OCI-LY7 (cell line): ENCODE measurements around the gene LSR.

Experiments
- CTCF ChIP-seq: fragments of 200-600 bp; sonication (generic); conservative IDR thresholded peaks from 2 replicates; pipeline ENCODE4 v1.5.1; 2014; ENCODE audit warnings: mild to moderate bottlenecking, antibody characterized with exemption, low read length, moderate library complexity, mixed read lengths
- EZH2phosphoT487 ChIP-seq: fragments of 200-600 bp; sonication (generic); IDR thresholded peaks from 2 replicates; pipeline ENCODE4 v1.6.1; 2018; ENCODE audit warnings: low read depth, borderline replicate concordance, mild to moderate bottlenecking, mixed run types, antibody characterized with exemption, low read length, moderate library complexity, mixed read lengths

GRCh38 chr19:35300339-35300649, 51.5 kb downstream of the LSR start:
- no peak for TF ChIP-seq CTCF
- TF ChIP-seq EZH2phosphoT487: no peak
